Uterus (tissue), 2 donors: ENCODE data around the gene TCAP.

Experiments
- POLR2A ChIP-seq, 2 donors: fragments of 450-650 bp; IDR thresholded peaks; one replicate each; pipeline ENCODE4 v1.6.1; 2016; ENCODE audit warnings: antibody characterized with exemption in 2 of 2, mild to moderate bottlenecking in 1 of 2, moderate library complexity in 1 of 2
- TF ChIP-seq, protein P1 (sequence below), 4 experiments: fragments of 200-600 bp in 2 of 4; fragments of 450-650 bp in 2 of 4; sonication (generic) in 2 of 4; IDR thresholded peaks; one replicate each; pipeline ENCODE4 v1.5.1; 2016 to 2019; ENCODE audit warnings: antibody characterized with exemption in 4 of 4, mild to moderate bottlenecking in 2 of 4, moderate library complexity in 1 of 4

DNA sequence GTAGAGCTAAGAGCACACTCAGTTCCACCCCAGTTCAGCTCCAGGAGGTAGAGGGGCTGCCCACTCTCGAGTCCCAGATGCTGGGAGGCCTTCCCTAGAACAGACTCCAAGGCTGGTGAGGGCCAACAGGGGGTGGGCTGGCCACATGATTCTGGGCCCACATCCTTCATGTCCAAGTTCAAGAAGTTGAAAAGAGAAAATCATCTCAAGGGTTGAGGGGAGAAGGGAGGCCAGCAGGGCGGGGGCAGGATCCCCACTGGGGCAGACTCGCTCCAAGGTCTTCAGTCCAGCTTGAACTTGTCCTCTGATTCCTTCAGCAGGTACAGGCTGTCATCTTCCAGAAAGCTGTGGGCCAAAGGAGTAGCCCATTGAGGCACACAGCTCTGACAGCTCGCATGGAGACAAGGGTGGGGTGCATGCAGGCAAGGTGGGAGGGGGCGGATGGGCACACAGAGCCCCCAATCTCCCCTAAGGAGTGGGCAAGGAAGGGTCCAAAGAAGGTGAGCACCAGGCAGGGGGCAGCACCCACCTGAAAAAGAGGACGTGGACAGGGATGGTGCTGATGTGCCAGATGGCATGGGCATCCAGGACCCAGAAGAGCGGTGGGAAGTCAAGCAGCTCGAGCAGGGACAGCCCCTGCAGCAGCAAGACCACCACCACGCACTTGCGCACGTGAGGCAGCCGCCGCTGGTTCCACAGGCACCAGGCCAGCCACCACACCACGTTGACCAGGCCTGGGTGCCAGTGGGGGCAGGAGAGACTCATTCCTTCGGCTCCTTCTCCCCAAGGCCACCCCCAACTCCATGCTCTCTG, 7.6 kb downstream of the TCAP start:
- no peak for TF ChIP-seq POLR2A (IDR thresholded peaks at IDR 0.05)
- TF ChIP-seq, protein P1, sequence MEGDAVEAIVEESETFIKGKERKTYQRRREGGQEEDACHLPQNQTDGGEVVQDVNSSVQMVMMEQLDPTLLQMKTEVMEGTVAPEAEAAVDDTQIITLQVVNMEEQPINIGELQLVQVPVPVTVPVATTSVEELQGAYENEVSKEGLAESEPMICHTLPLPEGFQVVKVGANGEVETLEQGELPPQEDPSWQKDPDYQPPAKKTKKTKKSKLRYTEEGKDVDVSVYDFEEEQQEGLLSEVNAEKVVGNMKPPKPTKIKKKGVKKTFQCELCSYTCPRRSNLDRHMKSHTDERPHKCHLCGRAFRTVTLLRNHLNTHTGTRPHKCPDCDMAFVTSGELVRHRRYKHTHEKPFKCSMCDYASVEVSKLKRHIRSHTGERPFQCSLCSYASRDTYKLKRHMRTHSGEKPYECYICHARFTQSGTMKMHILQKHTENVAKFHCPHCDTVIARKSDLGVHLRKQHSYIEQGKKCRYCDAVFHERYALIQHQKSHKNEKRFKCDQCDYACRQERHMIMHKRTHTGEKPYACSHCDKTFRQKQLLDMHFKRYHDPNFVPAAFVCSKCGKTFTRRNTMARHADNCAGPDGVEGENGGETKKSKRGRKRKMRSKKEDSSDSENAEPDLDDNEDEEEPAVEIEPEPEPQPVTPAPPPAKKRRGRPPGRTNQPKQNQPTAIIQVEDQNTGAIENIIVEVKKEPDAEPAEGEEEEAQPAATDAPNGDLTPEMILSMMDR (IDR thresholded peaks at IDR 0.05) = peak in 1 of 4 experiments; percentile 1
